Activated T-cell treated with anti-CD3 and anti-CD28 coated beads, Interleukin-2, amount 50 U/mL, for 1 hour (primary cell): ENCODE results near the gene CISD3.

Experiments
- DNase-seq: peaks from one replicate; pipeline ENCODE4 v3.0.0-alpha.2; 2020

The CISD3 gene

GRCh38 chr17:38730526-38731379 is 612 bp downstream of the CISD3 start:
- DNase-seq: no peak

DNA sequence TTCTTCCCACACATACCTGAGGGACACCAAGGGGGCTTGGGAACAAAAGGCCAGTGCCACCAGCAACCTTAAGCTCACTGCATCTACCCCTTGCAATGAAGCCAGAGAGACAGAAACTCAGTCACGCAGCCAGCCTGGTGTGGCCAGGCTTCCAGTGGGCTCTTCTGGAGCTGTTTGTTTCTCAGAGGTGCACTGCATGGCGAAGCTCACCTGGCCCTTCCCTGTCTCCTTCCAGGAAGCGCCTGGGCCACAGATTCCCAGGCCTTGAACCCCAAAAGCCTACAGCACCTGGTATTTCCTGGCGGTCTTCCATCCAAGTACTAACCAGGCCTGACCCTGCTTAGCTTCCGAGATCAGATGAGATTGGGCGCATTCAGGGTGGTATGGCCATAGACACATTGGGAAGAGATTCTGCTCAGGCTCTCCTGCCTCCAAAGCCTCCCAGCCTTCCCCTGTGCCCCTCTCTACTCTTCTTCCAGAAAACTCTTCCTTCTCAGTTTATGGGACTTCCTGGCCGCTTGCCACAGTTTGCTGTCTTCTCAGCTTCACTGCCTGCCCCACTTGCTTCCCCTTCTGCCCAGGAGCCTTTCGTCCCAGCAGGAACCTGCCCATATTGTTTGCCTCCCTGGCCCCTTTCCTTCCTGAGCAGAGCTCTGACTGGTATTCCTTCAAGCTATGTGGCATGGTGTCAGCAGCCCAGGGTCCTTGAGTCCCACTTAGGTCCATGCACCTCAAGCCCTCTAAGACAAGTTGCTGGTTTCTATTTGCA is 1.6 kb downstream of the CISD3 start:
- DNase-seq: no peak

DNA sequence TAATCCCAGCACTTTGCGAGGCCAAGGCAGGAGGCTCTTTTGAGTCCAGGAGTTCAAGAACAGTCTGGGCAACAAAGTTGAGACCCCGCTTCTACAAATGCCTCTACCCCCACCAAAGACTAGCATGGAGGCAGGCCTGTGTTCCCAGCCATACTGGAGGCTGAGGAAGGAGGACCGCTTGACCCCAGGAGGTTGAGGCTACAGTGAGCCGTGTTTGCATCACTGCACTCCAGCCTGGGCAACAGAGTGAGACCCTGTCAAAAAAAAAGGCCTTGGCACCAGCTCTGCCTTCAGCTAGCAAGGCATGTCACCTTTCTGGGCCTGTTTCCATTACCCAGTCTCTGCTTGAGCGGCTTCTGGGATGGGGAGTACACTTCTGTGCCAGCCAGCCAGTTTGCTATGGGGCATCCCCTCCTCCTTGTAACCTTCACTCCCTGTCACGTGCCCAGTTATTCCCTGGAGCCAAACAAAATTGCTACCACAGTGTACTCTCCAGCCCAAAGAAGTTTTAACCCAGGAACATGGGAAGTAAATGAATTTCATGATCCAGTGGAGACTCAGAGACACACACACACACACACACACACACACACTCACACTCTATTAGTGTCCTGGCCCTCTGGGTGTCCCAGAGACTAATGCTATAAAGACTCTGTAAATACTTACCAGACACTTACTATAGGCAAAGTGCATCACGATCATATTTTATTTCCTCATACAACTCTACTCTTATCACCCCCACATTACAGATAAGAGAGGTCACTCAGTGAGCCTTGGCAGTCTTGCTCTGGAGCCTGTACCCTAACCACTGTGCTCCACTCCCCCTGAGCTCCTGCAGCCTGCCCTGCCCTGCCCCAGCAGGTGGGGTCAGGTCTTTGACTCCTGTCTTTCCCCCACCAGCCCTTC is 2.5 kb downstream of the CISD3 start:
- no peak for DNase-seq

- DNase-seq: no peak
Measured at GRCh38 chr17:38733282-38733981, 3.3 kb downstream of the CISD3 start.

DNA sequence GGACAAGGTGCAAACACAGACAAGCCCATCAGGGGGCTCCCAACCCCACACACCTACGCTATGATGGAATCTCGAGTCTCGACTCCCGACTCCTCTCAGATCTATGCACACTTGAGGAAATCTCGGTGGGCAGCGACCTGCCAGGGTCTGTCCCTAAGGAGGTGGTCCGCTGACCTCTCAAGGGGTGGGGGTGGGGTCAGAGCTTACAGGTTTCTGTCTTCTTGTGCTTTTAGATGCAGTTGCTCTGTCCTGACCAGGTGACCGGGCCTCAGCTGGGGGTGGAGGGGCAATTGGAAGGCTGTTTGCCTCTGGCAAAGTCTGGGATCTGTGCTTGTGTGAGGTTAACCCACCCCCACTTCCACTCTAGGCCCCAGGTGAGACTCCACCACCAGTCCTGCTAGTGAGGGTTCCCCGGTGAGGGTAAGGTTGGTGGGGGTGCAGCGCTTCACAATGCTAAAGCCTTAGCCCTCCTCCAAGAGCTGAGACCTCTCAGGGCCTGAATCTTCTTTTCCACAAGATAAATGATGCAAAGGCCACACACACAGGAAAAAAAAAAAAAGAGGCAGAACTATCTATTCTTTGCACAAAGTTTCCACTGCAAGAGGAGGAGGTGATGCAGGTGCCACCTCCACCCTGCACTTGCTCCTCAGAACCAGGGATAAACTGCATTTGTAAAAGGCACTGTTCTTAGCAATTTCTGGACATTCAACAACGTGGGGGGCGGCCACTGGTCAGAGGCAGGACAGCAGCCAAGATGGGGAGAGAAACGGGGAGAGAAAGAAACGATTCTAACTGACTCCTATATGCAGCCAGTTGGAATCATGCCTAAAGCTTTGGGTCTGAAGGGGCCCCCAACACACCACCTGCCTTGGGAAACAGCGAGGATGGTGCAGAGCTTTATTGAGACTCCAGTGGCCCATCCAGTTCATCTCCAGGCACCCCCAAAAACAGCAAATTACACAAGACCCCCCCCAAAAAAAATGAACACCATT is 4.1 kb downstream of the CISD3 start:
- DNase-seq: no peak

DNA sequence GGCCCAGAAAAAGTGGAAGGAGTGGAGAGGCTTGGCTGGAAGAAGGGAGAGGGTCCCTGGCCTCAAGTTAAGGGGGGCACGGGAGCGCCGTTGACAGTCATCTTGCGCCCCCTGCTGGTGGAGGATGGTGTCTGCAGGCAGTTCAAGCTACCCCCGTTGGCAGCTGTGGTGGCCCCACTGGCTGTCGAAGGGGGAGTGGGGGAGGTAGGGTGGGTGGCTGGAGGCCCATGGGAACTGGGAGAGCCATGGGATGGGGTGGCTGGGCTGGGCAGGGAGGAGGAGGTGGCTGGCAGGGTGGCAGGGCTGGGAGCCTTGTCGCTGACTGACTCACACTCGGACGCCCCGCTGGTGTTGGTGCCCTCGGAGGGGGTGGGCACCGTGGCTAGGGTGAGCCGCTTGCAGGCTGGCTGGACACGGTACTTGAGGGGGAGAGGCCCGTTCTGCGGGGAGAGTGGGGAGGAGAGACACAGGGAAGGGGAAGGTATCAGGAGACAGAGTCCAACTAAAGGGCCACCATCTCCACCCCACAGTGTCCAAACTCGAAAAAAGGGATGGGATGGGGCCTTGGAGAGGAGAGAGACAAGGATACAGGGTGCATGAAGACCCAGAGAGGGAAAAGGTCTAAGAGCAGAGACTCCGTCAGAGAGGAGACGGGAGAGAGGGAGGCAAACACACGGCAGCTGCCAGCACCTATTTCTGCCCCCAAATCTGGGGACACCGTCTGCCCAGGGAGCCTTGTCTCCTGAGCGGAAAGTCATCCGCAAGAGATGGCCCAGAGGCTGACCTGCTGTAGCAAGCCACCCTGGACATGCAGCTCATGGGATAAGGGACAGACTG is 5.2 kb downstream of the CISD3 start:
- DNase-seq: peak; percentile 80

GRCh38 chr17:38738007-38738662 is 8.0 kb downstream of the CISD3 start:
- DNase-seq: no peak

- no peak for DNase-seq
Measured at GRCh38 chr17:38738686-38739085, 8.5 kb downstream of the CISD3 start.

GRCh38 chr17:38739305-38739704 is 9.2 kb downstream of the CISD3 start:
- DNase-seq: no peak

DNA sequence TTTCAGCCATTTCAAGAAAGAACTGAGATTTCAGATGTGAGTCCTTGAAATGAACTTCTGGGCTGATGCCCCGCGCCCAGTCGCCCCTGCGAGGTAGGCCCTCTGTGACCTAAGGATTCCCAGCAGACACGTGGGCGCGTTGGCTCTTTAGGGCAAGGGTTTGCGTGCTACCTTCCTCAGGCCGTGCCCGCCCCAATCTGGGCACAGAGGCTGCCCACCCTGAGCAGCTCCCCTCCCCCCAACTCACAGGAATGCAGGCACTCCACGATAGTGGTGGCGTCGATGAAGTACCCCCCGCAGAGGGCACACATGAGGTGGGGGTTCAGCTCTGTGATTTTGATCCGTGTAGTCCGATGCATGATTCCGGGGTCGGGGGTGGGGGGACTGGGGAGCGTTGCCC is 9.9 kb downstream of the CISD3 start:
- DNase-seq: no peak

DNA sequence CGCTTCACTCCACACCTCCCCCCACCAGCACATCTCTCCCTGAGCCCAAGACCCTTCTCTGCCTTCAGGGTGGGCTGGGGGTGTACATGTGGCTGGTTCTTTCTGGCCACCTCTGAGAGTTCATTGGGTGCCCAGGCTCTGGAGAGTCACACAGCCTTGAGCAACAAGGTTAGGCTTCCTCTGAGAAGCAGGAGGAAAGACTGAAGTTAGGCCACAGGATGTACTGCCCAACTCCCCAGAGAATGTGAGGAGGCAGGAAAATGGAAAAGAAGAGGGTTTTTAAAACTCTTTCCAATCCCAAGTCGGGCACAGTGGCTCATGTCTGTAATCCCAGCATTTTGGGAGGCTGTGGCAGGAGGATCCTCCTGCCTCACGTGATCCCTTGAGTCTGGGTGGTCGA is 10.7 kb downstream of the CISD3 start:
- no peak for DNase-seq

- no peak for DNase-seq
Measured at GRCh38 chr17:38741461-38741860, 11.3 kb downstream of the CISD3 start.

DNA sequence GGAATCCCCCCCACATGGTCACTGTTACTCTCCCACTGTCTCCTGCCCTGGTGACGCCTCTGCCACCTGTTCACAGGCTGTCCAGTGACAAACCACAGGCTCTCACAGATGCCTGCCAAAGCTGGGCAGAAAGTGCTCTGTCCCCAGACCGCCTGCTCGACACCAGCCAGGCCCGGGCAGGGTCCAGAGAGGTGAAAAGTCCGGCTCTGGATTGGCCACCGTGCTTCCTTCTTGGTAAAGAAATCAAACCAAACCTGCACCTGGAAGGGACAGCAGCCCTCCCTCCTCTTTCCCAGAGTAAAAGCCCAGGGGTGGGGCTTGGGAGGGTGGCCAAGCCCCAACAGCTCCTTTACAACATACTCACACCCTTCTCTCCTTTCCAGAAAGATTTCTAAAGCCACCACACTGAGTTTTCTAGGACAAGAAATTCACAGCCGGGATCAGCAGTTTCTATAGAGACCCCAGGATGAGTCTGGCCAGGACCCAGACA is 11.8 kb downstream of the CISD3 start:
- no peak for DNase-seq

DNA sequence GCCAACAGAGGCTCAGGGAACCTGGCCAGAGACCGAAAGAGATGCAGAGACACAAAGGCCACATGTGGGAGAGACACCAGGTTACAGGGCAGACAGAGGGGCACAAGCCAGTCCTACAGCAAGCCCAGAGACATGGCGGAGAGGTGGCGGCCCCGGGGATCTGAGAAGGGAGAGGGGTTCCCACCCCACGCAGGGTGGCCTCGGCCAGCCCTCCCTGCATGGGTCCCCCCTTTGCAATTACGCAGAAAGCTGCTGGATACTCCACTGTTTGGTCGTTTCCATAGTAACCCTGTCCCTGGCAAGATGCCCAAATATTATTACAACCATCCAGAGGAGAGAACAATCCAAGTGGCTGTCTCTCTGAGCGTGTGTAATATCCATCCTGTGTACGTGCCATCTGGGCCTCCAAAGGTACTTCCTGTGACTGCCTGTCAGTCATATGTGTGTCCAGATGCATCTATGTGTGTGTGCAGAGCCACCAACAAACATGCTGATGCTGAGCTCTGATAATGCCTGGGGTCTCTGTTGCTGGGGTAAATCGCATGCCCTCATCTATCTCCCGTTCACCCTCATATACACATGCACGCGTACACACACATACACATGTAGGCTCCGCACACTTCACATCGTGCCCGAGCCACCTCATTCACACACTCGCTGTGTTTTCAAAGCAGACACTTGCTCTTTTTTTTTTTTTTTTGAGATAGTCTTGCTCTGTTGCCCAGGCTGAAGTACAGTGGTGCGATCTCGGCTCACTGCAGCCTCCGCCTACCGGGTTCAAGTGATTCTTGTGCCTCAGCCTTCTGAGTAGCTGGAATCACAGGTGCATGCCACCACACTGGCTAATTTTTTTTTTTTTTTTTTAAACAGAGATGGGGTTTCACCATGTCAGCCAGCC is 12.5 kb downstream of the CISD3 start:
- no peak for DNase-seq

GRCh38 chr17:38743556-38744171 is 13.5 kb downstream of the CISD3 start:
- no peak for DNase-seq

- no peak for DNase-seq
Measured at GRCh38 chr17:38745545-38745944, 15.4 kb downstream of the CISD3 start.

DNA sequence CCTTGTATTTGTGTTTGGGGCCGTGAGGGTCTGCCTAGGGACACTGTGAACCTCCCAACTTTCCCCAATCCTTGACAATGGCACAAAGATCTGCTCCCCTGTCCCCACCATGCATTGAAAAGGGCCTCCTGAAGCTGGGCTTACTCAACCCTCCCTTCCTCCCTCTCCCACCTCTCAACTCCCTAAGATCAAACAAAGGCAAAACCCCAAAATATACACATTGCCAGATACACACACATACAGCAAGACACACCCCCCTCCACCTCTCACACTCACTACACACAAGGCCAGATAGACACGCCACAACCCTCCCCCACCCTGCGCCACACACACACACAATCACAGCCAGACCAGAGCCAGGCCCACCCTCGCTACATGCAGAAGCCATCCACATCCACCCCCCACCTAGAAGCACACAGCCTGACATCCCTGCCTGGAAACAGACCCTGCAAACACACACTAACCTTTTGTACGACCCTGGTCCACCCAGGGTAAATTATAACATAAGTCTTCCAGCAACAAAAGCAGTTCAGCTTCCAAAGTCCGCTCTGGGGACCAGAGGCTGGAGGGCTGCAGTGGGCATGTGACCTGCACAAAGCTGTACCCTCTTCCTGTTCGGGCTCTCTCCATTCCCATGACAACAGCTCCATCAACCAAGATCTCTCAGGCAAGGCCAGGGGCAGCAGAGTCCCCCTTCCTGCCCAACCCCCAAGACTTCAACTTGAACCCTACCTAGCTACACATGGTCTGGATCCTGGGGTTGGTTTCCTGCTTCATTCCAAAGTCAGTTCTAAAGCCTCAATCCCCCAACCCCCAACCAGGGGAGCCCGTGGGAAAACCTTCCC is 16.1 kb downstream of the CISD3 start:
- DNase-seq: no peak
